KMS-11 (cell line): ENCODE measurements around the gene NDFIP1.
"Not testable (repeated sequence)": the region's sequence is repeated elsewhere in the genome, so short reads cannot be mapped to it uniquely, and the experiment has no call there.

ENCODE experiments used
- H2AFZ ChIP-seq: fragments of 200-600 bp; sonication (generic); 2 replicates; pipeline ENCODE4 v1.6.1; 2016; ENCODE audit warnings: antibody characterized with exemption, mixed run types, low read depth
- H3K27ac ChIP-seq: fragments of 200-600 bp; sonication (generic); 2 replicates; pipeline ENCODE4 v1.6.1; 2016; ENCODE audit warnings: mild to moderate bottlenecking, mixed run types
- H3K27me3 ChIP-seq: fragments of 200-600 bp; sonication (generic); 2 replicates; pipeline ENCODE4 v1.6.1; 2017; ENCODE audit warnings: mild to moderate bottlenecking, low read depth, mixed run types, moderate library complexity; ENCODE audit not compliant: insufficient read depth
- H3K36me3 ChIP-seq: fragments of 200-600 bp; sonication (generic); 2 replicates; pipeline ENCODE4 v1.6.1; 2017; ENCODE audit warnings: mild to moderate bottlenecking, mixed run types; ENCODE audit not compliant: insufficient read depth
- H3K4me1 ChIP-seq: fragments of 200-600 bp; sonication (generic); 2 replicates; pipeline ENCODE4 v1.6.1; 2016; ENCODE audit warnings: mild to moderate bottlenecking, low read depth, mixed run types; ENCODE audit not compliant: poor library complexity, severe bottlenecking
- H3K4me2 ChIP-seq: fragments of 200-600 bp; sonication (generic); 2 replicates; pipeline ENCODE4 v1.7.0; 2016; ENCODE audit warnings: mild to moderate bottlenecking, mixed run types
- H3K4me3 ChIP-seq: fragments of 200-600 bp; sonication (generic); IDR thresholded peaks from 2 replicates; pipeline ENCODE4 v1.6.1; 2017; ENCODE audit warnings: low read depth, low read length, mixed read lengths; ENCODE audit not compliant: insufficient read depth
- H3K79me2 ChIP-seq: fragments of 200-600 bp; sonication (generic); 2 replicates; pipeline ENCODE4 v1.6.1; 2016; ENCODE audit warnings: low read depth, mixed run types; ENCODE audit not compliant: insufficient read depth
- H3K9ac ChIP-seq: fragments of 200-600 bp; sonication (generic); 2 replicates; pipeline ENCODE4 v1.6.1; 2016; ENCODE audit warnings: mild to moderate bottlenecking, mixed run types
- H4K20me1 ChIP-seq: fragments of 200-600 bp; sonication (generic); 2 replicates; pipeline ENCODE4 v1.6.1; 2016; ENCODE audit warnings: mild to moderate bottlenecking, mixed run types; ENCODE audit not compliant: insufficient read depth
- CTCF ChIP-seq: fragments of 200-600 bp; sonication (generic); conservative IDR thresholded peaks from 2 replicates; pipeline ENCODE4 v1.6.1; 2017; ENCODE audit warnings: low read depth, mild to moderate bottlenecking, antibody characterized with exemption, low read length, moderate library complexity, mixed read lengths

The NDFIP1 gene

GRCh38 chr5:142186514-142186856, 77.9 kb downstream of the NDFIP1 start:
- TF ChIP-seq CTCF: no peak
- Histone ChIP-seq H3K4me3 (no peak overlapping the region), H3K36me3 (no peaks in the 10 kb centered on the region), H4K20me1 (no peaks in the 10 kb centered on the region), H3K4me2 (no peak overlapping the region), H3K4me1 (no peaks in the 10 kb centered on the region), H3K27me3 (no peaks in the 10 kb centered on the region), H3K79me2 (no peaks in the 10 kb centered on the region), H2AFZ (no peak overlapping the region), H3K27ac (no peak overlapping the region), H3K9ac (no peak overlapping the region)

- no peak overlapping the region for H2AFZ ChIP-seq
- H4K20me1 ChIP-seq: no peaks in the 10 kb centered on the region
- no peaks in the 10 kb centered on the region for H3K27me3 ChIP-seq
- no peak overlapping the region for H3K4me2 ChIP-seq
- TF ChIP-seq CTCF: no peak
- H3K36me3 ChIP-seq: no peaks in the 10 kb centered on the region
- H3K4me3 ChIP-seq: no peak overlapping the region
- H3K27ac ChIP-seq: no peak overlapping the region
- no peaks in the 10 kb centered on the region for H3K4me1 ChIP-seq
- H3K79me2 ChIP-seq: no peaks in the 10 kb centered on the region
- no peak overlapping the region for H3K9ac ChIP-seq
Observed at GRCh38 chr5:142186857-142187594, 78.4 kb downstream of the NDFIP1 start.

- not testable (repeated sequence) for H3K27ac ChIP-seq, H3K9ac ChIP-seq, H3K4me2 ChIP-seq
Observed at GRCh38 chr5:142188691-142189090, 80.1 kb downstream of the NDFIP1 start.

GRCh38 chr5:142189813-142190212, 81.2 kb downstream of the NDFIP1 start:
- Histone ChIP-seq H3K36me3 (no peaks in the 10 kb centered on the region), H2AFZ (no peak overlapping the region), H3K27me3 (no peaks in the 10 kb centered on the region), H3K79me2 (no peaks in the 10 kb centered on the region), H3K9ac (no peak overlapping the region), H4K20me1 (no peaks in the 10 kb centered on the region), H3K4me2 (no peak overlapping the region), H3K4me3 (no peak overlapping the region), H3K27ac (no peak overlapping the region), H3K4me1 (no peaks in the 10 kb centered on the region)
- no peak for TF ChIP-seq CTCF

More at GRCh38 chr5:142188691-142189090, 80.1 kb downstream of the NDFIP1 start:
- H3K79me2 ChIP-seq, H2AFZ ChIP-seq, H3K4me1 ChIP-seq, H3K36me3 ChIP-seq, H4K20me1 ChIP-seq, H3K27me3 ChIP-seq, H3K4me3 ChIP-seq: not testable (repeated sequence)

GRCh38 chr5:142191776-142192175, 83.2 kb downstream of the NDFIP1 start:
- H3K36me3 ChIP-seq: no peaks in the 10 kb centered on the region
- H3K4me1 ChIP-seq: no peaks in the 10 kb centered on the region
- no peaks in the 10 kb centered on the region for H4K20me1 ChIP-seq
- no peak for TF ChIP-seq CTCF
- H3K27ac ChIP-seq: no peak overlapping the region
- no peaks in the 10 kb centered on the region for H3K79me2 ChIP-seq
- no peaks in the 10 kb centered on the region for H3K27me3 ChIP-seq
- H3K4me2 ChIP-seq: no peak overlapping the region
- H3K4me3 ChIP-seq: no peak overlapping the region
- no peak overlapping the region for H3K9ac ChIP-seq
- no peak overlapping the region for H2AFZ ChIP-seq
